Endometrial microvascular endothelial cells (primary cell): Measurements from ENCODE around the gene ZCCHC24. TPM values are rescaled to one million over a fixed set of nuclear protein-coding genes. Genes with fewer than 3 reads are reported as not detected.

ENCODE experiments used
- in situ Hi-C: cut with HindIII; loops from 2 replicates; pipeline ENCODE4 v1.10.0; 2017; ENCODE audit warnings: low sequenced_read_pairs, low pct_unique_long_range_greater_than_20kb; ENCODE audit errors: inconsistent ontology term
- total RNA-seq: library from RNA; depleted of rRNA; stranded (reverse); fragments of >200 nt; gene quantifications from one replicate; pipeline ENCODE4 v1.2.3, GENCODE V29; 2015; ENCODE audit errors: inconsistent ontology term

The ZCCHC24 gene
- total RNA-seq, 1 donor from 2014 or later = 5.6 TPM

DNA sequence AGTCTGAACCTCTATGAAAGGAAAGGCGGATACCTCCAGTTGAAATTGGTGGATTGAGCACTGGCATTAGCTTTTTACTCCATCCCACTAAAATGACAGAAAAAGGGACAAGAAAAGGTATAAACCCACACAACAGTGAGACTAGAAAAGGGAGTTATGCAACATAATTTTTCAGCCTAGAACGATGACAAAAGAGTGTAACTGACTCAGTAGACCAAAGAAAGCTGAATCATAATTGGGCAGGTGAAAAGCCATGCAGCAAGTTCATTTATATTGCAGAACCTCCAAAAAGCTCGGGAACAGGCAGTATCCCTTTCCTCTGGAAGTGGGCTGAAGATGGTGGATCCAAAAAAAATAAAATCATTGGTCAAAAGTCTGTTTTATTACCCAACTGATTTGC is 30.5 kb upstream of the ZCCHC24 start:
- in situ Hi-C loops = loop anchor here (25.0 kb wide), 1 partner anchor 139 kb away; the partner anchor contains the start of gene PPIF

DNA sequence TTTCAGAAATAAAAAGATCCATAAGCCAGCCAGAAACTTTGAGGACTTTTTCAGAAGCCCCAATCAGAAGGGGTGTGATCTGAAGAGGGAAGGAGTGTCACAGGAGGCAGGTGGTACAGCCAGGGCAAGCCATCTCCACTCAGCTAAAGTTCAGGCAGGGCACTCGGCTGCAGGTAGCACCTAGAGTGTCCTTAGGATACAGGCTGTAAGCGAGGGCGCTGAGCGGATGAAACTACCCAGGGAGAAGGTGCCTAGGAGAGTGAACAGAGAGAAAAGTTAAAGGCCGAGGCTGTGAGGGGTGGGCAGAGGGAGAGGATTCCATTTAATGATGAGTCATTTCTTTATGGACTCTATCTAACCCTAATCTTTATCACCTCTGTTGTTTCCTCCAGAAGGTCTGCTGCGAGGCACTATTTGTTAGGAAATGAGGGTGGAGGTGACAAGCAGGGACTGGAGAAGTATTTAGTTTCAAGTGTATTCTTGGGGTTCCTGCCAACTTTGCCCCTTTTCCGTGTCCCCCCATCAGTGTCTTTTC is 29.8 kb upstream of the ZCCHC24 start:
- in situ Hi-C loops = loop anchor here (25.0 kb wide), 1 partner anchor 138 kb away; the partner anchor contains the start of gene PPIF

DNA sequence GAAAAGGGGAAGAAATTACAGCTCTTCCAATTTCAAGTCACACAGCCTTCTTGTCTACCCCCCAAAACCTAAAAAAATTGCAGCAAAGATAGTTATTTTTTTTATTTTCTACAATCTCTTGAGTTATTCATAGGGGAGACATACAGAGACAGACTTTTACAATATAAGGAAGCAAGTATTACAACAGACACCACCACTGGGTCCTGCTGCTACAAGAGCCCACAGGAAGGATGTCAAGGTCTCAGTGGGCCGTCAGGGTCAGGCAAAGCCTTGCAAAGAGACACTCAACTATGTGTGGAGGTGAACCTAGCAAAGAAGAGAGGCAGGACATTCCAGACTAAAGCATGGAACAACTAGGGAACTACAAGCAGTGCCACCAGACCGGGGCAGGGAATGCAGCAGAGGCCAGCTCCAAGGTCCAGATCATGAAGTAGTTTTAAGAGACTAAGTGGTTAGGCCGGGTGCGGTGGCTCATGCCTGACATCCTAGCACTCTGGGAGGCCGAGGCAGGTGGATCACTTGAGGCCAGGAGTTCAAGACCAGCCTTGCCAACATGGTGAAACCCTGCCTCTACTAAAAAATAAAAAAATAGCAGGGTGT is 28.2 kb upstream of the ZCCHC24 start:
- in situ Hi-C loops = no loop called here

DNA sequence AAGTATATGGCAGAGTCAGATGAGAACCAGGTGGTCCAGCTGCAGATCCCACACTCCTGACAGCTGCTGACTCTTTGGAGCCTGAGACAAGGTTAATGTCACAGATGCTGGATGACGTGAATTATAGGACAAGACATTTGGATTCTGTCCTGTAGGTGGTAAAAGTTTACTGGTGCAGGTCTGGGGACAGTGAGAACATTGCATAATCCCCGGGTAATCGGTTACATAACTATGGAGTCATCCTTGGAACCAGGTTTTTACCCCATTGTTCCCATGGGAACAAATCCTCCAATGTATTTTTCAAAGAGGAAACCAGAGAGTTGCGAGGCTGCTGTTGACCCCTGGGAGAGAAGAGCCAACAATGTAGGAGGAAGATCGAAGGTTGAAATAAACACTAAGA is 27.5 kb upstream of the ZCCHC24 start:
- in situ Hi-C loops = no loop called here

DNA sequence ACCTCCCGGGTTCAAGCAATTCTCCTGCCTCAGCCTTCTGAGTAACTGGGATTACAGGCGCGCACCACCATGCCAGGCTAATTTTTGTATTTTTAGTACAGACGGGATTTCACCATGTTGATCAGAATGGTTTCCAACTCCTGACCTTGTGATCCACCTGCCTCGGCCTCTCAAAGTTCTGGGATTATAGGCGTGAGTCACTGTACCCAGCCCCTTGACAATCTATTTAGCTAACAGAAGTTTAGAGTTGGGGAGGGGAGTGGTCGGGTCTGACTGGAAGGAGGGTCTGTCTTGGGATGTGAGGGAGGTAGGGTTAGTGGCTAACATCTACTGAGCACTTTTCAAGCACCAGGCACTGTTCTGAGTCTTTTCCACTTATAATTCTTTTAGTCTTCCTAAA is 27.0 kb upstream of the ZCCHC24 start:
- in situ Hi-C loops = no loop called here

DNA sequence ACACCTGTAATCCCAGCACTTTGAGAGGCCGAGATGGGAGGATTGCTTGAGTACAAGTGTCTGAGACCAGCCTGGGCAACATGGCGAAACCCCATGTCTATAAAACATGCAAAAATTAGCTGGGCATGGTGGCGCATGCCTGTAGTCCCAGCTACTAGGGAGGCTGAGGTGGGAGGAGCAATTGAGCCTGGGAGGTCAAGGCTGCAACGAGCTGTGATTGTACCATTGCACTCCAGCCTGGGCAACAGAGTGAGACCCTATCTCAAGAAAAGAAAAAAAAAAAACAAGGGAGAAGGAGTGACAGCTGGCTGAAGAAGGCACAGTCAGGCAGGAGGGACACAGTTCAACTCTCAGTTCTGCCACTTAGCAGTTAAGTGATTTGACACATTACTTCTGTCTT is 26.4 kb upstream of the ZCCHC24 start:
- in situ Hi-C loops = no loop called here

DNA sequence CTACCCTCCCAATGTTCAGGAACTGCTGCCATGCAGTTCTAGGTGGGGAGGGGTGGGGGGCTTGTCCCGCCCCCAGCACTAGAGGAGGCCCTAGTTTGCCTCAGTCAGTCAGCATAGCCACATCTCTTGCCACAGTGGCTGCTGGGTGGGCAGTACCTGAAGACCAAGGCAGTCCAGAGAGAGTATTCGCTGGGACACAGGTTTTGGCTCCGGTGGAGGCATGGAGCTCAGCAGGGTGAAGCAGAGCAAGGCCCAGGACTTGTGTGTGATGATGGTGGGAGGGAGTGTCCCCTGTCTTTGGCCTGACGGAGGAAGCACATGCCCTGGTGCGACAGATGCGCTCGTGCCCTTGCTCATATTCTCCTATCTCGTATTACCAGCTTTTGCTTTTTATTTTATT is 24.7 kb upstream of the ZCCHC24 start:
- in situ Hi-C loops = no loop called here

DNA sequence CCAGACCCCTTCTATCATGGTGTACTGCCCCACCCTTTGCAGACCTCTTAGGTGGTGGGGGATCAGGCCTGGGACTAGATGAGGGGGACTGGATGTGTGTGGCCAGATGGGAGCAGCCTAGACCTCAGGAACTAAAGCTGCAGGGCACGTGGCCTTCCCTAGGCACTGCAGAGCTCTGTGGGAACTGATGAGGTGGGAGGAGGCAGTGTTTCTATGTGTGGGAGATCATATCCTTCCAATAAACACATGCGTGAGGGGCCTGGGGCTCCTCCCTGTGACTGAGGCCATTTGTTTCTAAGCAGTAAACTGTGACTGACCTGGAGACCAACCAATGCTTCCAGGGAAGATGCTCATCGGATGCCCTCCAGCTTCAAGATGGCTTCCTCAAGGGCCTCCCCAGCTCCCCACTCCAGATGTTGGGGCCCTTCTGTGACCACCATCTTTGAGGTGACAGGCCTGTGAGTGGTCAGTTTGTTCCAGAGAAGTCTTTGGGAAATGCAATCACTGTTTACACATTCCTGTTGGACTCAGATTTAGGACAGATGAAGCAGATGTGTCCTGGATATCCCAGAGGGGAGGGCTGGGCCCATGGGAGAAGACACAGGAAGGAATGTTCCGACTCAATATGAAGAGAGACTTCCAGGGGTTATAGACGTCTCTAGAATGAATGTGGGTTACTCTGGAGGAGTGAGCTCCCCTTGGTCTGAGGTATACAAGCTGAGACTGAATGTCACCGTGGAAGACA is 23.6 kb upstream of the ZCCHC24 start:
- in situ Hi-C loops = no loop called here

DNA sequence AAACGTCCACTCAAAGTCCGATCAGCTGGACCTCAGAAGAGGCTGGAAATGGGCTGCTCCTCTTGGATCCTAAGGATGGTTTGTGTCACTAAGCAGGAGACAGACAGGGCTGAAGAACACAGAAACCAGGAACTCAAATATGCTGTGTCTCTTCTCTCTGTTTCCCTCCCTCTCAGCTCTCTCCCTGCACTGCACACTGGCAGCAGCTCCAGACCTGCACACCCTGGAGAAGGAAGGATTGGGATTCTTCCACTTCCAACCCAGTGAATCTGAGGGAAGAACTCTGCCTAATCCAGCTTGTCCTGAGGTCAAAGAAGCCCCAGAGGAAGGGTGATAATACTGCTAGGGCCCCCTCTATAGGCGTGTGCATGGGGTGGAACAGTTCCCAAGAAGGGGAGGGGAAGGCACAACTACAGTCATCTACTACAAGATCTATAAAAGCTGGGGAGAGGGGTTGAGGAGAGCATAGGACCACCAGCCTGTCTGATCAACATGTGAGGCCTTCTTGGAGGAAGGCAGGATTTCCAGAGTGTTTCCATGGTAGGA is 22.7 kb upstream of the ZCCHC24 start:
- in situ Hi-C loops = no loop called here

DNA sequence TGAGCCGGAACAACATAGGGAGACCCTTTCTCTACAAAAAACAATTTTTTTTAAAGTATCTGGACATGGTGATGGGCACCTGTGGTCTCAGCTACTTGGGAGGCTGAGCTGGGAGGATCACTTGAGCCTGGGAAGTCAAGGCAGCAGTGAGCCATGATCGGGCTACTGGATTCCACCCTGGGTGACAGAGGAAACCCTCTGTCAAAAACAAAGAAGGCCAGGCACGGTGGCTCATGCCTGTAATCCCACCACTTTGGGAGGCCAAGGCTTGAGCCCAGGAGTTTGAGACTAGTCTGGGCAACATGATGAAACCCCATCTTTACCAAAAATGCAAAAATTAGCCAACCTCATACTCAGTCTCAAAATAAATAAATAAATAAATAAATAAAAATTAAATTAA is 19.9 kb upstream of the ZCCHC24 start:
- in situ Hi-C loops = no loop called here

DNA sequence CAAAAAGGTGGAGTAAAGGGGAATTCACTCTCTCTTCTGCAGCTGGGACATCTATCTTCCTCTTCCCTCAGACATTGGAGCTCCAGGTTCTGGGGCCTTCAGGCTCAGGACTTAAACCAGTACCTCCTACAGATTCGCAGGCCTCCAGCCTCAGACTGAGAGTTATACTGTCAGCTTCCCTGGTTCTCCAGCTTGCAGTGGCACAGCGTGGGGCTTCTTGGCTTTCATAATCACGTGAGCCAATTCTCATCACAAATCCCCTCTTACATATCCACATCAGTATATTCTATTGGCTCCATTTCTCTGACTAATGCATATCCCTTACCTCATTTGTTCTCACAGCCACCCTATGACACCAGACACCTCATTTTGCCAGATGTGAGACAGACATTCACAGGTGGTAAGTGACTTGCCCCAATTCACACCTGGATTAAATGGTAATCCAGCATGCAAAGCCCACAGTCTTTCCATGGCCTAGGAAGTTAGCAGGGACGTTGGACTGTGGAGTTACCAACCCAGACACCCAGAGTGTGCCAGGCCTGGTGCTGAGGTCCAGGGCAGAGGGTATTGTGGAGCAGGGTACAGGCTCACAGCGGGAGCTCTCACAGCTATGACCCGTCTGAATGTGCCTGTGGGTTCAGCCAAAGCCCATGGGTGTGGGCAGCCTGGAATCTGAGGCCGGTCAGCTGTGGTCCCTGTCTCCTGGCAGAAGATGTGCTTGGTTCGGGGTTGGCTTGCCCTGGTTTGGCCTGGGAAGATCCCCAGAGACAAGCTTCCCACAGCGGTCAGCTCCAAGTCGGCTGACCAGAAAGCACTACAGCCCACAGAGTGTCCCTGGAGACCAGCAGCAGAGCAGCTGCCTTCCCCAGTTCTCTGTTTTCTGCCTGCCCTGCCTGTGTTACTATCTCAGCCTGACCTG is 18.4 kb upstream of the ZCCHC24 start:
- in situ Hi-C loops = no loop called here

DNA sequence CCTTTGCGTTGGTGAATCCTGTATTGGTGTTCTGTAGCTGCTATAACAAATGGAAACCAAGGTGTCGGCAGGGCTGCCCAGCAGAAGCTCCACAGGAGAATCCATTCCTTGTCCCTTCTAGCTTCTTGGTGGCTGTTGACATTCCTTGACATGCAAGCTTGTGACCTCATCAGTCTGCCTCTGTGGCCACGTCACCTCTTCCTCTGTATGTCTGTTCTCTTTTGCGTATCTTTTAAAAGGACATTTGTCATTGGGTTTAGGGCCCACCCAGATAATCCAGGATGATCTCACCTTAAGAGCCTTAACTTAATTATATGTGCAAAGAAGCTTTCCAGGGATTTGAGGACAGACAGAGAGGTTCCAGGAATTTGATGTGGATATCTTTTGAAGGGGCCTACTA is 15.3 kb upstream of the ZCCHC24 start:
- in situ Hi-C loops = no loop called here

DNA sequence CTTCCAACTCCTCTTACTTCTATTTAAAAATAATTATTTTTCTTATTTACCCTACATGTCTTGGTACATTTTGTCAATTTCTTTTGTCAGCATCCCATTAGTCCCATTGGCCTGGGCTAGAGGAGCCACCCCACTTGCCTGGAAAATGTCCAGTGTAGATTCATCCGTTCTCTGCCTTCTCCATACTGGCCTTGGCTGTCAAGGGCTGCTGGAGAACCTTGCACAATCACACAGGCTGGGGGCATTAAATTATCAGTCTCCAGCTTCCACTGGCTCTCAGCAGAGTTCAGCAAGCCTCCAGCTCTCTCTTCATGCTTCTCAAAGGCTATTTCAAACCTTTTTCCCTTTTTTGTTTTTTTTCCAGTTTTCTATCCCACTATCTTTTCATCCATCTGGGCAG is 13.8 kb upstream of the ZCCHC24 start:
- in situ Hi-C loops = no loop called here

DNA sequence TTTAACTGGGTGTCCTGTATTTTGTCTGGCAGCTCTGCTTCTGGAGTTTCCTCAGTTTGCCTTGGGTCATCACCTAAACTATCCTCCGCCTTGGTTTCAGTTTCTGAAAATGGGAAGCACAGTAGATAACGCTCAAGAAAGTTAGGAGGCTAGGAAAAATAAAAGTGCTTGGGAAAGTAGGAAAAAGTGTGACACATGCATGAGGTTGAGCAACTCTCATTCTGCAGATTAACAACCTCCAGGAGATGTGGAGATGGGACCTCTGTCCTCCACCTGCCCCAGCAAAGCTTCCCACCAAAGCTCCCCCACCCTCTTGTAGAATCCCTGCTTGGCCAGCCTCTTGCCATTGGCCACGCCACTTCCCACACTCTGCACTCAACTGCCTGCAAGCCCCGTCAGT is 13.1 kb upstream of the ZCCHC24 start:
- in situ Hi-C loops = no loop called here

DNA sequence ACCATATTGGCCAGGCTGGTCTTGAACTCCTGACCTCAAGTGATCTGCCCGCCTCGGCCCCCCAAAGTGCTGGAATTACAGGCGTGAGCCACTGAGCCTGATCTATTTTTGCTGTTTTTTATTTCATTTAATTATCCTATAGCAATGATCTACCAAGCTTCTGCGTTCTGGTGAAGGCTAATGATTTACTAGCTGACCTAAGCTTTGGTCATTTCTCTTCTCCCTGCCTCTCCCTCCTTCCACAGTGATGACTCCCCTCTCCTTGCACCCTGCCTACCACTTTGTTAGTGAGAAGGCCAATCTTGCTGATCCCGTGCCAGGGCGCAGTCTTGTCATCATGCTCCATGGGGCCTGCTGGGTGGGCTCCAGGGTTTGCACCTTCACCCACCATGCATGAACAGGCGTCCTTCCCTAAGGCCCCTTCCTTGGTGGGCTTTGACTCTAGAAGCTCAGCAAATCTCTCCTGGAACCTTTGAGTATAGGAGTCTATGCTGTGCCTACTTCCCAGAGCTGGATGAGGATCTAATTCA is 11.9 kb upstream of the ZCCHC24 start:
- in situ Hi-C loops = no loop called here

DNA sequence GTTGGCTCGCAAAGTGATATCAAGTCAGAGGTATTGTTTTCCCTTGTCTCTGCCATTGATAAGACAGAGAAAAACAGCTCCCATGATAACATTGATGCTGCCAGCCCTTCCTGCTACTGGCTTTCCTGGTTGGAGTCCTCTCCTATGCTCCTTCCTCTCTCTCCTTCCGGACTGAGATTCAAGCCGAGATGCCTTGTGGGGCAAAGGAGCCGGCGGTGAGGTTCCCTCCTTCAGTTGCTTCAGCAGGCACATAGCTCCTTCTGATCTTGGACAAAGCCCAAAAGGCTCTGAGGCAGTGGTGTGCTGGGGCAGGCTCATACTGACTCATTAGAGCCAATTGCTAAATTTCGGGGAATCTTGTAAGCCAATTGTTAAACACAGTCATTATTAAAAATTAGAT is 8.8 kb upstream of the ZCCHC24 start:
- in situ Hi-C loops = no loop called here

DNA sequence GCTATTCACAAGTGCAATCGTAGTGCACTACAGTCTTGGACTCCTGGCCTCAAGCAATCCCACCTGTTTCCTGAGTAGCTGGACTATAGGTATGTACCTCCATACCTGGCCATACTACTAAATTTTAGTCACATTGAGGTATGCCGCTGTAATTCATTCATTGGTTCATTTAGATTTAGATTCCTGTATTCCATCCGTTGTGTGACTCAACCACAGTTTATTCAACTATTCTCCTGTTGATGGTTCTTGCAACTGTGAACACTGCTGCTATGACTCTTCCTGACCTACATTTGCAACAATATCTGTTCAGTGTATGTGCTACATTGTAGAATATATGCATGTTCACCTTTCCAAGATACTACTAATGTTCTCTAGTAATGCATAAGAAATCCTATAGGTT is 8.0 kb upstream of the ZCCHC24 start:
- in situ Hi-C loops = no loop called here

DNA sequence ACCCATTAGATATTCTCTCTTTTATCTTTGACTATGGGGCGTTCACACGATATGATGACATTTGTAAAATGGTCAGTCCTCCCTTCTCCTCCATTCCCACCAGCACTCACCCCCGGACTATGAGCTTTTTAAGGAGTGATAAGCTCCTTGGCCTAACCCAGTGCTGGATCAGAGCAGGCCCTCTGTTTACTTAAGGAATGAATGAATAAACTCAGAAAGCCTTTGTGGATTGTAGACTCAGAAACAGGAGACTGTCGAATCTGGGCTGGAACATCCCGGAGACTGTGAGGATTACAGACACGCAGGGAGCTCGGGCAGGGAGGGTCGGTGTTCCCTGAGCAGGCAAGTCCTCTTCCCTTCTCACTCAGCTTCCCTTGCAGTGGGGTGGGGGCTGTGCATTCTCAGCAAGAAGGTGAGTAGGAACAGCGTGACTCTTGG is 6.8 kb upstream of the ZCCHC24 start:
- in situ Hi-C loops = no loop called here
